K562 (cell line): ENCODE results near the gene U2AF1L4. TPM values are rescaled to one million over a fixed set of nuclear protein-coding genes. Genes with fewer than 3 reads are reported as not detected.

Experiments
- CBX2 ChIP-seq: fragments of 200-600 bp; sonication (generic); IDR thresholded peaks from one replicate; pipeline ENCODE4 v1.6.1; 2012; ENCODE audit warnings: mild to moderate bottlenecking, low read length, inconsistent platforms; ENCODE audit not compliant: insufficient read depth, poor library complexity, severe bottlenecking
- CC2D1A ChIP-seq: fragments of 450-650 bp; IDR thresholded peaks from 2 replicates; pipeline ENCODE4 v1.6.1; 2017; ENCODE audit warnings: mild to moderate bottlenecking
- DIDO1 ChIP-seq: fragments of 450-650 bp; IDR thresholded peaks from 2 replicates; pipeline ENCODE4 v1.6.1; 2016; ENCODE audit warnings: low read depth, missing biosample characterization, missing genetic modification characterization
- MTA1 ChIP-seq: fragments of 450-650 bp; IDR thresholded peaks from 2 replicates; pipeline ENCODE4 v1.6.1; 2017; ENCODE audit warnings: borderline replicate concordance
- MYC ChIP-seq, 2 experiments: fragments of 250-450 bp in 1 of 2; sonication (Bioruptor Pico) in 1 of 2; IDR thresholded peaks; 2 replicates each; pipeline versions ENCODE4 v1.5.1 to v1.6.1; 2012 to 2021; ENCODE audit warnings: low read depth in 2 of 2, borderline replicate concordance in 1 of 2, improper control_type of control experiment in 1 of 2, low read length in 1 of 2, mild to moderate bottlenecking in 1 of 2, moderate library complexity in 1 of 2
- PKNOX1 ChIP-seq: fragments of 450-650 bp; IDR thresholded peaks from 2 replicates; pipeline ENCODE4 v1.6.1; 2016
- SLC30A9 ChIP-seq: fragments of 250-450 bp; sonication (Bioruptor Pico); IDR thresholded peaks from 2 replicates; pipeline ENCODE4 v1.8.0; 2022; ENCODE audit warnings: mild to moderate bottlenecking, moderate library complexity
- SP1 ChIP-seq: sonication (generic); formaldehyde crosslinking; IDR thresholded peaks from 2 replicates; pipeline ENCODE4 v1.8.1; 2022; ENCODE audit warnings: mild to moderate bottlenecking, missing genetic modification reagents
- YY1 ChIP-seq, 3 experiments: IDR thresholded peaks; 2 replicates each; pipeline ENCODE4 v1.6.1; 2011; ENCODE audit warnings: low read length in 2 of 3, mild to moderate bottlenecking in 2 of 3, moderate library complexity in 2 of 3, borderline replicate concordance in 1 of 3, control low read depth in 1 of 3, low read depth in 1 of 3; ENCODE audit not compliant: insufficient read depth in 3 of 3, insufficient replicate concordance in 2 of 3, control insufficient read depth in 1 of 3, insufficient read length in 1 of 3; ENCODE audit errors: extremely low read depth in 1 of 3
- polyA plus RNA-seq, 8 experiments: library from polyadenylated mRNA; depleted of rRNA in 4 of 8; stranded (reverse) in 5 of 8; unstranded in 3 of 8; fragments of >200 nt; fragmentation: Nextera tagmentation in 2 of 8; fragmentation: Illumina TruSeq in 1 of 8; extraction: Ambion mirVana in 2 of 8; extraction: Trizol in 1 of 8; gene quantifications; 2 replicates each; pipeline versions ENCODE4 v1.2.1 to v1.2.3, GENCODE V29; 2011 to 2014; ENCODE audit warnings: inconsistent platforms in 1 of 8, missing spikeins in 1 of 8
- total RNA-seq, 7 experiments: library from RNA; depleted of rRNA in 6 of 7; stranded (reverse); fragments of >200 nt in 6 of 7; fragmentation: Illumina TruSeq in 2 of 7; extraction: Trizol in 2 of 7; gene quantifications; 2 replicates each; pipeline versions ENCODE4 v1.2.1 to v1.2.3, GENCODE V29; 2011 to 2021; ENCODE audit warnings: low replicate concordance in 1 of 7

U2AF1L4 gene
- total and polyA plus RNA-seq, 9 of the 15 experiments (the other 6 are each of a cell fraction or from before 2014, with no cell fraction given): 8.4 to 19.5 (median 12.6) TPM

- peak in 1 of 3 experiments; percentile 60 for TF ChIP-seq YY1 (IDR thresholded peaks at IDR 0.05; ENCODE audit: borderline replicate concordance in 1 of 3, control insufficient read depth in 1 of 3, extremely low read depth in 1 of 3, insufficient read depth in 3 of 3, insufficient read length in 1 of 3, insufficient replicate concordance in 2 of 3, low read depth in 1 of 3, low read length in 2 of 3)
- TF ChIP-seq MYC (IDR thresholded peaks at IDR 0.05; ENCODE audit: low read depth, low read length): peak; percentile 62; the same call in 1 of the 2 replicates
- no peak for TF ChIP-seq MYC (CRISPR knock-in tag; IDR thresholded peaks at IDR 0.05; ENCODE audit: borderline replicate concordance, low read depth)
- 0 out of 2 replicates have a peak, but pooled peaks have one; percentile 35 for TF ChIP-seq MTA1
- no peak for TF ChIP-seq SLC30A9 (CRISPR knock-in tag)
- TF ChIP-seq CBX2: no peak
- TF ChIP-seq PKNOX1: peak; percentile 83
- no peak for TF ChIP-seq DIDO1 (tag)
- TF ChIP-seq SP1: peak; percentile 76
- peak; percentile 94 for TF ChIP-seq CC2D1A
Measured at GRCh38 chr19:35693835-35694599, 51.2 kb downstream of the U2AF1L4 start (continued).
